Hypothalamus (tissue), 51 donors: ENCODE data around the gene NFU1.

Source experiments
- DNase-seq, 51 donors: peaks; one replicate each; lab custom pipeline; 2025; lab: John Stamatoyannopoulos, UW

Gene NFU1

GRCh38 chr2:69436938-69437750 lies at the start of gene NFU1:
TSS of gene NFU1 (minus strand) at chr2:69437435. CDS start at chr2:69437422, 13 bp downstream.
- DNase-seq = peak; percentile 61 to 96 (median 89)

GRCh38 chr2:69483696-69484095 lies 46.5 kb upstream of the NFU1 start:
- no peak for DNase-seq

DNA sequence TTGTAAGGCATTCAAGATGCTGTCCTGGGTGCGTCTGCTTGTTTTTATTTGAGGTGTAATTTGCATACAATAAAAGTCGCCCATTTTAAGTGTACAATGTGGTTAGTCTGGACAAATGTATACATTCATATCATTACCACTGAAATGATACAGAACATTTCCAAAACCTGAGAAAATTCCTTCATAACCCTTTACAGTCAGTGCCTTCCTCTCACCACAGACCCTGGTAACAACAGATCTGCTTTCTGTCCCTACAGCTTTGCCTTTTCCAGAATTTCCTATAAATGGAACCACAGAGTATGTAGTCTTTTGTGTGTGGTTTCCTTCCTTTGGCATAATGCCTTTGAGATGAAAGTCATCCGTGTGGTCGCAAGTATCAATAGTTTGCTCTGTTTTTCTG lies 45.8 kb upstream of the NFU1 start:
- DNase-seq = no peak

- DNase-seq = no peak
Observed at GRCh38 chr2:69482471-69482870, 45.2 kb upstream of the NFU1 start.

- DNase-seq = no peak
Observed at GRCh38 chr2:69481421-69481820, 44.2 kb upstream of the NFU1 start.

GRCh38 chr2:69477627-69478026 lies 40.4 kb upstream of the NFU1 start:
- no peak for DNase-seq

DNA sequence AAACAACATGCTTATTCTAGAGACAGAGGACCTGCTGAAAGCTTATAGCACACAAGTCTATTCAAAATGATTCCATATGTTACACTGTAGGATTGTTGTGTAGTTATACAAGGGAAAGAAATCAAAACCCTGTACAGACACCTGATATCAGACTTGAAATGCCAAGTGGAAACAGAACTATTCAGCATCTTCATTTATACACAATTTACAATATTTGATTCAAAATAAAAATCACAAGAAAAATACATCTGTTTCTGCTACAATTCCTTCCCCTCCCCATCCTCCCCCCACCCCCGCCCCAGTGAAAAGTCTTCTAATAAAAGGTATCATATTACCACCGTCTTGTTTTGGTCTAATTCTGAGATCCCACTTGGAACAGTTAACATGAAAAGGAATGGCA lies 37.5 kb upstream of the NFU1 start:
- DNase-seq = no peak

DNA sequence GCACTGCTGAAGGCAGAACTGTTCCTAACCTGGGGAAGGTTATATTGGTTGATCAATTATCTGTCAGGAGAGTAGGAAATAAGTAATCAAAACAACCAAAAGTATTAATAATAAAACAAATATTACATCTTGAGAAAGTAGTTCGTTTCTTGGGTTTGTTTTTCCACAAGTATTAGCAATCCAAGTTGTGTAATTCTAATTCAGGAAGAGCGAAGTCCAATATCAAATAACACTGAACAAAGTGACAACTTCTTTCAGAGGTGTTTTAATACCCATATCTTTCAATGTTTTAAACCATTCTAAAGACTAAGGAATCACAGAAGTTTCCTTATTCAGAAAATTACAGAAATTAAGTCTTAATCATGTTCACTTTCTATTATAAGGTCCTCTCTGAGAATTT lies 34.6 kb upstream of the NFU1 start:
- no peak for DNase-seq

DNA sequence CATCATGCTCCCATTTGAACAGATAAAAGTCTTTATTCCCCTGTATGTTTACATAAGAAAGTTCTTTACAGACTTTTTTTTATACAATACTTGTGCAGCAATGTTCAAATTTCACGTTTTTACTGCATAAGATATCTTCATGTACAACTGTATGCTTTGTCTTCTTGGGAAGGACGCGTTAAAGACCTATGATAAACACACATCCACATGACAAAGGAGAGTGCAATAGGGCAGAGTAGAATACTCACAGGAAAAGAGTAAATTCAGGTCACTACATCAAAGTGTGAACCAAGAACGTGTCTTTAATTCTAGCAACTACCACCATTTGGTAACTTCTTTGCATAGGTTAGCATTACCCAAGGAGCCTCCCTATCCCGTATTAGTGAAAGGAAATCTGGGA lies 33.7 kb upstream of the NFU1 start:
- DNase-seq = no peak

GRCh38 chr2:69469784-69470183 lies 32.5 kb upstream of the NFU1 start:
- DNase-seq = no peak

DNA sequence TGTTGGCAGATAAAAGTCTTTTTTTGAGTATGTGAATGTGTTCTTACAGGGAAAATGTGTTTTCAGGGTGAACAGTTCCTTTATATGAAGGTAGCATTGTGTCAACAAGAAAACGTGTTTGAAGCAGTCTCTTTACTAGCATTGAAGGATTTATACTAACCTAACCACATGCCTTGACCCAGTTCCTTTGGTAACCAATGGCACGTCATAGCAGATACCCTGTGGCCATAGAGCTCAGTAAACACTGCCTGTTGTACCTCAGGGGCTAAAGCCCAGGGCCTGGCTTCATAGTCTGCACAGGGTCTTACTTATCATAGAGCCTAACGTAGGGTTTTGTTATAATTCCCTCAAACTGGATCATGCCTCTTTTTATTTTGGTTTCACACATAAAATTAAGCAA lies 32.1 kb upstream of the NFU1 start:
- DNase-seq = no peak

- peak in 1 of 51 donors; percentile 39 for DNase-seq
Observed at GRCh38 chr2:69466728-69467127, 29.5 kb upstream of the NFU1 start.

DNA sequence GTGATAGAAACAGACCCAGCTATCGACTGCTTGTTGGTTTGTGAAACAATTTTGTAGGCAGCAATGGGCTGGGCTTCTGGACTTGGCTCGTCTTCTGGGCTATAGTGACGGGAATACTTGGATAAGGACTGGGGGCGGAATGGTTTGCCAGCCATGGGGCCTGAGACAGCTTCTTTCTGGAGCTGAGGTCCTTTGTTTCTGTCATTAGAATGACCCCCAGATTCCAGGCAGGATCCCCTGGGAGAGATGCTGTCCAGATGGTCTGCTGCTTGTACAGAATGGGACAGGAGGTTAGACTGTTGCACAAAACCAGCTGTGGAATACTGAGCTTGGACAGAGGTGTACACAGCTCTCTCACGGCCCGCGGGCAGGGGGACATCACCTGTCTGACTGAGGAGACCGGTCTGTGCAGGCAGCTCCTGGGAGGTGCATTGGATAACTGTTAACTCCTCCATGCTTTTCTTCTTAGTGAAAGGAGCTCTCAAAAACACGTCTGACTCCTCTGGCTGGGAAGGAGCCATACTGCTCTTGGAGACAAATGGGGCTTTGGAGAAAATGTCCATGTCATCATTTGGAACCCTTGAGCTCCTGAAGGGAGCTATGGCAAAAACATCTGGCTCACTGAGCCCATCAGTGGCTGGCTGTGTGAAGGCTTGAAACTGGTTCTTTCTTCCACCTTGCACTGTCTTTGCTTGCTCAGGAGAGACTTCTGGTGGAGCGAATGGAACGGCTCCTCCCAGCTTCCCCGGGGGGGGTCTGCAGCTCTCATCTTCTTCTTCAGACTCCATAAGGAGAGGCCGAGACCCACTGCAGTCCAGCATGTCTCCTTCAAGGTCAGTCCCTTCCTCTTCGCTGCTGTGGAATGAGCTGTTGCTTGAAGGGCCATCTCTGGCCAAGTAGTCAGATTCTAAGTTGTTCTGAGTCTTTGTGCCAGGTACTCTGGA lies 28.6 kb upstream of the NFU1 start:
- DNase-seq = no peak

DNA sequence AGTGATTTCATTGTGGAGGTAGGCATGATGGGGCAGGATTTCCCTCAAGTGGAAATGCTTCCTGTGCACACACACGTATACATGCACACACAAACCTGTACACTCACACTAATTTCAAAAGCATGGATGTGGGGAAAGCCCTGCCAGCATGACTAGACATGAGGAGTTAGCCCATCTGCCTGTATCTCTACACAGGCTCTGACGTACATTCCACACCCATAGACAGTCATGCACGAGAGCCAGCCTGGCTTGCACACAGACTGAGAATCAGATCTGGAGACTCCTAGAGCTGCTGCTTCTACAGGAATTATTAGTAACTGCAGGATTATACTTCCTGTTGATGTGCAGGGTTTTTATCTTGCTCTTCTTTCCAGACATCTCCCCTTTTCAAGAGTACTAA lies 27.3 kb upstream of the NFU1 start:
- peak in 1 of 51 donors; percentile 15 for DNase-seq

- no peak for DNase-seq
Observed at GRCh38 chr2:69462780-69463179, 25.5 kb upstream of the NFU1 start.

DNA sequence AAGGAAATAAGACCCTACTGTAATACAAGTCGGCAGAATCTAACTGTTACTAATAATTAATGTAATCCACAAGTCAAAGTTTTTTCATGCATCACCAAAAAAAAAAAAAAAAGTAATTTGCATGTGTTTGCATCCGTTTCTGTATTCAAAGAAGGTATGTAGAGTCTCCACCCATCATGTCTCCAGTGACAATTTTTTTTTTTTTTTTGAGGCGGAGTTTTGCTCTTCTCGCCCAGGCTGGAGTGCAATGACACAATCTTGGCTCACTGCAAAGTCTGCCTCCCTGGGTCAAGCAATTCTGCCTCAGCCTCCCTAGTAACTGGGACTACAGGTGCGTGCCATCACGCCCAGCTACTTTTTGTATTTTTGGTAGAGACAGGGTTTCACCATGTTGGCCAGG lies 24.2 kb upstream of the NFU1 start:
- DNase-seq = no peak

DNA sequence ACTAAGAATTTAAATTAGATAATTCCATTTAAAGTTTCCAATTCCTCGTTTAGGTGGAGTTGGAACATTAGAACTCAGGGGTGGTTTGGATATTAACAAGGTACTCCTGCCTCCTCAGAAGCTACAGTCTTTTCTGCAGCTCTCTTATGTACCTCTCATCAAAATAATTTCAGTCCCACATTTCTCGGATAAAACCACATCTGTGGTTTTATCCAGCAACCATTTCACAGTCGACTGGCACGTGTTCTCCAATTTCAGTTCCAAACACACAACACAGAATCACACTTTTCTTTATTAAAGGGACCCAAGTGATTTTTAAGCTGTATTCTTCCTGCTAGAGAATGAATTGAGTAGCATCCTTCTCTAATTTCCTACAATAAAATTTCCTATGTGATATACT lies 22.7 kb upstream of the NFU1 start:
- DNase-seq = no peak

GRCh38 chr2:69456950-69457445 lies 19.8 kb upstream of the NFU1 start:
- no peak for DNase-seq

- no peak for DNase-seq
Observed at GRCh38 chr2:69456154-69456553, 18.9 kb upstream of the NFU1 start.

DNA sequence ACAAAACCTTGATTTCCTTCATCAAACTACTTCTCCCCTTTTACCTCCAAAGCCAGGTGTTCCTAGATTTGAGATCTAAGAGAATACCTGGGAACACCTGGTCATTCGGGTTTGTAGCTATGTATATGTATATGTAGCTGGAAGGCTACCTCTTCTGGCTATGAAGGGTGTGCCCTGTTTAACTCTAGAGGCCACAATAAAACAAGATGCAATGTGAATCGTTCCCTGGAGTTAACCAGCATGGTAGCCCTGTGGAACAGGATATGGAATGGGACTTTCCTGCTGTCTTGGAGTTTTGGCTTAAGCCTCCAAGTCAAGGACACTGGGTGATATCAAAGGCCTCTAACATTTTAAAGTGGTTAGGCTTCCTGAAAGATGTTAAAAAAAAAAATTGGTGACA lies 17.7 kb upstream of the NFU1 start:
- no peak for DNase-seq

GRCh38 chr2:69453475-69454129 lies 16.4 kb upstream of the NFU1 start:
- DNase-seq = no peak
